SK-N-SH (cell line): Measurements from ENCODE around the gene SLCO2A1.

Source experiments
- FOSL2 ChIP-seq: IDR thresholded peaks from 2 replicates; pipeline ENCODE4 v1.4.0; 2012; ENCODE audit warnings: low read depth, mild to moderate bottlenecking, moderate library complexity, borderline replicate concordance
- TF ChIP-seq, protein P1 (sequence below): IDR thresholded peaks from 2 replicates; pipeline ENCODE4 v1.4.0; 2012; ENCODE audit warnings: low read depth

DNA sequence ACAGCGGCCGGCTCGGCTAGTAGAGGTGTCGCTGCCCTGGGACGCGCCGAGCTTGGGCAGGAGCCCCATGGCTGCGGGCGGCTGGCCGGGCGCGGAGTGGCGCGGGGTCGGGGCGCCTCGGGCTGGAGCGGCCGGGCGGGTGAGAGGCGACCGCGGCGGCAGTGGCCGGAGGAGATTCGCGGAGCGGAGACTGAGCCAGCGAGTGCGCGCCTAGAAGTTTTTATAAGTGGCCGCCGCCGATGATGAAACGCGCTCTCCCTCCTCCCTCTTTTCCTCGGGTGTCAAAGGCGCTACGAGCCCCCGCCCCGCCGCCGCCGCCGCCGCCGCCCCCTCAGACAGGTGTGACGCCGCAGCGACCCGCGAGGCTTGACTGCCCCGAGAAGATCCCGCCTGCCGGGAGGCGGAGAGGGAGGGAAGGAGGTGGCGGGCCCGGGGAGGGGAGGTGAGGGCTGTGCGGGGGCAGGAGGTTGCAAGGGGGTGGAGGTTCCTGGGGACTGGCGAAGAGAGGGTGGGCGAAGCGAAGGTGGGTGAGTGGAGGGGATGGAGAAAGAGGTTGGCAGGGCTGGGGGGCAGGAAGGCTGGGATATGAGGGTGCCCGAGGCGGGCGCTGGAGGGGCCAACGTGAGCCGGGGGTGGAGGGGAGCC is at the start of gene SLCO2A1:
- TF ChIP-seq, protein P1, sequence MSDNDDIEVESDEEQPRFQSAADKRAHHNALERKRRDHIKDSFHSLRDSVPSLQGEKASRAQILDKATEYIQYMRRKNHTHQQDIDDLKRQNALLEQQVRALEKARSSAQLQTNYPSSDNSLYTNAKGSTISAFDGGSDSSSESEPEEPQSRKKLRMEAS, result no peak
- no peak for TF ChIP-seq FOSL2
